ENCODE measurements around the gene CCDC57.

- no peak for TF ChIP-seq CTCF (IDR thresholded peaks at IDR 0.05)
- no peak for TF ChIP-seq POLR2A (IDR thresholded peaks at IDR 0.05)
Measured at GRCh38 chr17:82156284-82156925, 56.2 kb downstream of the CCDC57 start.

Measured in esophagus squamous epithelium (tissue), 4 donors.